ENCODE data around the gene MORC3.

DNA sequence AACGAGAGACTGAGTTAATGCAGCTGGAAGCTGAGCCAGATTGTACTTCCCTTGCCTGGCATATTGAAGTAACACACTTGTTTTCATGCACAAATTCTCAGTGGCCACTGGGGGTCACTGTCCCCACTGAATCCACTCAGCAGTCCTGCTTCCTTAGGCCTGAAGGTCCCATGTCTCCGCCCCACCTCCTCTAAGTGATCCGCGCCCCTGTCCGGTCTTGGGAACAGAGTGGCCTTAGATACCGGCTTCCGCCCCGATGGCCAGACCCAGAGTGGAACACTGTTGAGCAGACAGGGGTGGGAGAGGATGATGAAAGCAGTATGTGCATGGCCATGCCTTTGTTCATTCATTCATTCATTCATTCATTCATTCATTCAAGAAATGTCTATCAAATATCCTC lies 100.0 kb downstream of the MORC3 start:
- no peak for TF ChIP-seq GABPA (IDR thresholded peaks at IDR 0.05 in 1 of 2, conservative IDR thresholded peaks at IDR 0.05 in 1 of 2)
- TF ChIP-seq, protein P1, sequence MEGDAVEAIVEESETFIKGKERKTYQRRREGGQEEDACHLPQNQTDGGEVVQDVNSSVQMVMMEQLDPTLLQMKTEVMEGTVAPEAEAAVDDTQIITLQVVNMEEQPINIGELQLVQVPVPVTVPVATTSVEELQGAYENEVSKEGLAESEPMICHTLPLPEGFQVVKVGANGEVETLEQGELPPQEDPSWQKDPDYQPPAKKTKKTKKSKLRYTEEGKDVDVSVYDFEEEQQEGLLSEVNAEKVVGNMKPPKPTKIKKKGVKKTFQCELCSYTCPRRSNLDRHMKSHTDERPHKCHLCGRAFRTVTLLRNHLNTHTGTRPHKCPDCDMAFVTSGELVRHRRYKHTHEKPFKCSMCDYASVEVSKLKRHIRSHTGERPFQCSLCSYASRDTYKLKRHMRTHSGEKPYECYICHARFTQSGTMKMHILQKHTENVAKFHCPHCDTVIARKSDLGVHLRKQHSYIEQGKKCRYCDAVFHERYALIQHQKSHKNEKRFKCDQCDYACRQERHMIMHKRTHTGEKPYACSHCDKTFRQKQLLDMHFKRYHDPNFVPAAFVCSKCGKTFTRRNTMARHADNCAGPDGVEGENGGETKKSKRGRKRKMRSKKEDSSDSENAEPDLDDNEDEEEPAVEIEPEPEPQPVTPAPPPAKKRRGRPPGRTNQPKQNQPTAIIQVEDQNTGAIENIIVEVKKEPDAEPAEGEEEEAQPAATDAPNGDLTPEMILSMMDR (IDR thresholded peaks at IDR 0.05; ENCODE audit: low read depth, low read length, missing input control), result peak; percentile 77
- TF ChIP-seq, protein P2, sequence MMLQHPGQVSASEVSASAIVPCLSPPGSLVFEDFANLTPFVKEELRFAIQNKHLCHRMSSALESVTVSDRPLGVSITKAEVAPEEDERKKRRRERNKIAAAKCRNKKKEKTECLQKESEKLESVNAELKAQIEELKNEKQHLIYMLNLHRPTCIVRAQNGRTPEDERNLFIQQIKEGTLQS (IDR thresholded peaks at IDR 0.05), result no peak
- TF ChIP-seq FOXA1 (IDR thresholded peaks at IDR 0.05), result no peak
- no peak for TF ChIP-seq HNF4G (IDR thresholded peaks at IDR 0.05)
- TF ChIP-seq, protein P3, sequence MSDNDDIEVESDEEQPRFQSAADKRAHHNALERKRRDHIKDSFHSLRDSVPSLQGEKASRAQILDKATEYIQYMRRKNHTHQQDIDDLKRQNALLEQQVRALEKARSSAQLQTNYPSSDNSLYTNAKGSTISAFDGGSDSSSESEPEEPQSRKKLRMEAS (IDR thresholded peaks at IDR 0.05), result no peak
- TF ChIP-seq, protein P4, sequence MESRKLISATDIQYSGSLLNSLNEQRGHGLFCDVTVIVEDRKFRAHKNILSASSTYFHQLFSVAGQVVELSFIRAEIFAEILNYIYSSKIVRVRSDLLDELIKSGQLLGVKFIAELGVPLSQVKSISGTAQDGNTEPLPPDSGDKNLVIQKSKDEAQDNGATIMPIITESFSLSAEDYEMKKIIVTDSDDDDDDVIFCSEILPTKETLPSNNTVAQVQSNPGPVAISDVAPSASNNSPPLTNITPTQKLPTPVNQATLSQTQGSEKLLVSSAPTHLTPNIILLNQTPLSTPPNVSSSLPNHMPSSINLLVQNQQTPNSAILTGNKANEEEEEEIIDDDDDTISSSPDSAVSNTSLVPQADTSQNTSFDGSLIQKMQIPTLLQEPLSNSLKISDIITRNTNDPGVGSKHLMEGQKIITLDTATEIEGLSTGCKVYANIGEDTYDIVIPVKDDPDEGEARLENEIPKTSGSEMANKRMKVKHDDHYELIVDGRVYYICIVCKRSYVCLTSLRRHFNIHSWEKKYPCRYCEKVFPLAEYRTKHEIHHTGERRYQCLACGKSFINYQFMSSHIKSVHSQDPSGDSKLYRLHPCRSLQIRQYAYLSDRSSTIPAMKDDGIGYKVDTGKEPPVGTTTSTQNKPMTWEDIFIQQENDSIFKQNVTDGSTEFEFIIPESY (IDR thresholded peaks at IDR 0.05), result no peak
- TF ChIP-seq, protein P5, sequence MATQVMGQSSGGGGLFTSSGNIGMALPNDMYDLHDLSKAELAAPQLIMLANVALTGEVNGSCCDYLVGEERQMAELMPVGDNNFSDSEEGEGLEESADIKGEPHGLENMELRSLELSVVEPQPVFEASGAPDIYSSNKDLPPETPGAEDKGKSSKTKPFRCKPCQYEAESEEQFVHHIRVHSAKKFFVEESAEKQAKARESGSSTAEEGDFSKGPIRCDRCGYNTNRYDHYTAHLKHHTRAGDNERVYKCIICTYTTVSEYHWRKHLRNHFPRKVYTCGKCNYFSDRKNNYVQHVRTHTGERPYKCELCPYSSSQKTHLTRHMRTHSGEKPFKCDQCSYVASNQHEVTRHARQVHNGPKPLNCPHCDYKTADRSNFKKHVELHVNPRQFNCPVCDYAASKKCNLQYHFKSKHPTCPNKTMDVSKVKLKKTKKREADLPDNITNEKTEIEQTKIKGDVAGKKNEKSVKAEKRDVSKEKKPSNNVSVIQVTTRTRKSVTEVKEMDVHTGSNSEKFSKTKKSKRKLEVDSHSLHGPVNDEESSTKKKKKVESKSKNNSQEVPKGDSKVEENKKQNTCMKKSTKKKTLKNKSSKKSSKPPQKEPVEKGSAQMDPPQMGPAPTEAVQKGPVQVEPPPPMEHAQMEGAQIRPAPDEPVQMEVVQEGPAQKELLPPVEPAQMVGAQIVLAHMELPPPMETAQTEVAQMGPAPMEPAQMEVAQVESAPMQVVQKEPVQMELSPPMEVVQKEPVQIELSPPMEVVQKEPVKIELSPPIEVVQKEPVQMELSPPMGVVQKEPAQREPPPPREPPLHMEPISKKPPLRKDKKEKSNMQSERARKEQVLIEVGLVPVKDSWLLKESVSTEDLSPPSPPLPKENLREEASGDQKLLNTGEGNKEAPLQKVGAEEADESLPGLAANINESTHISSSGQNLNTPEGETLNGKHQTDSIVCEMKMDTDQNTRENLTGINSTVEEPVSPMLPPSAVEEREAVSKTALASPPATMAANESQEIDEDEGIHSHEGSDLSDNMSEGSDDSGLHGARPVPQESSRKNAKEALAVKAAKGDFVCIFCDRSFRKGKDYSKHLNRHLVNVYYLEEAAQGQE (IDR thresholded peaks at IDR 0.05), result no peak
- TF ChIP-seq TAF1 (conservative IDR thresholded peaks at IDR 0.05), result no peak
- TF ChIP-seq NR2F2 (IDR thresholded peaks at IDR 0.05), result peak; percentile 54
- peak; percentile 12 for TF ChIP-seq SP1 (IDR thresholded peaks at IDR 0.05)
